ENCODE results near the gene FURIN.
"Not testable (repeated sequence)": the region's sequence is repeated elsewhere in the genome, so short reads cannot be mapped to it uniquely, and the experiment has no call there.

Gene FURIN

DNA sequence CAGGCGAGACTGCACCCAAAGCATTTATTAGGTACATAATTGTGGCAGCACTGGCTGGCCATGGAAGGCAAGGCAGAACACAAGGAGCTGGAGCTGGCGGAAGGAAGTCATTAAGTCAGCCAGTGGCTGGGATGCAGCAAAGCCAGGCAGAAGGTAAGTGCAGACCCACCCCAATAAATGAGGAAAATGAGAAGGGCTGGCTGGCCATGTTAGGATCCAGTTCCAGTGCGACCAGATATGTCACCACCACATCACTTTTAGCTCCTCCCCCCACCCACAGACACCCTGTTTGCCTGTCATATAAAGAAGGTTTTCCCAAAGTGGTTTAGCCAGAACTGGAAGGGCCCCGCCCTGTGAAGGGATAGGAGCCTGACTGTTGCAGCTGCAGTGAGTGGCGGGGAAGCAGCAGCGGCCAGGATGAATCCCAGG, at the start of gene FURIN:
TSS of gene FURIN (plus strand) at position 328 of the 429 bp plus-strand sequence. CDS start 7,153 bp downstream, outside the sequence.
- DNase-seq (ENCODE audit: low read depth in 2 of 2) = no peak

GRCh38 chr15:90819390-90819789, 49.0 kb upstream of the FURIN start:
- no peak for DNase-seq (ENCODE audit: low read depth in 2 of 2)

DNA sequence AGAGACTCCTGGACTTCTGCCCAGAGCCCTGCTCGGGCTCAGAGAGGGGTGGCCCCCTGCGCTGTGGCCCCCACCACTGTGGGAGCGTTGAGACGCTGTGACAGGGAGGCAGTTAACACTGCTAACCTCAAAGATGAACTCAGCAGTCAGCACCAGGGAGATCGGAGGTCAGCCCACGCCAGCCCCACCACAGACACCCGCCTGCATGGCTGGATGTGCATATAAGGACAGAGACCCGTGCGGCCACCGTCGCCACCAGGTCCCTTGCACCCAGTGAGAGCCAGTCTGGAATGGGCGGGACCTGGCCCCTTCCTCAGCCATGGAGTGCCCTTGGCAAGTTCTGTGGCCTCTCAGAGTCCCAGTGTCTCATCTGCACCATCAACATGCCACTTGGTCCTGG, 48.5 kb upstream of the FURIN start:
- DNase-seq (ENCODE audit: low read depth in 2 of 2) = no peak

- no peak for DNase-seq (ENCODE audit: low read depth in 2 of 2)
These were observed 47.9 kb upstream of the FURIN start for GRCh38 chr15:90820481-90820880.

DNA sequence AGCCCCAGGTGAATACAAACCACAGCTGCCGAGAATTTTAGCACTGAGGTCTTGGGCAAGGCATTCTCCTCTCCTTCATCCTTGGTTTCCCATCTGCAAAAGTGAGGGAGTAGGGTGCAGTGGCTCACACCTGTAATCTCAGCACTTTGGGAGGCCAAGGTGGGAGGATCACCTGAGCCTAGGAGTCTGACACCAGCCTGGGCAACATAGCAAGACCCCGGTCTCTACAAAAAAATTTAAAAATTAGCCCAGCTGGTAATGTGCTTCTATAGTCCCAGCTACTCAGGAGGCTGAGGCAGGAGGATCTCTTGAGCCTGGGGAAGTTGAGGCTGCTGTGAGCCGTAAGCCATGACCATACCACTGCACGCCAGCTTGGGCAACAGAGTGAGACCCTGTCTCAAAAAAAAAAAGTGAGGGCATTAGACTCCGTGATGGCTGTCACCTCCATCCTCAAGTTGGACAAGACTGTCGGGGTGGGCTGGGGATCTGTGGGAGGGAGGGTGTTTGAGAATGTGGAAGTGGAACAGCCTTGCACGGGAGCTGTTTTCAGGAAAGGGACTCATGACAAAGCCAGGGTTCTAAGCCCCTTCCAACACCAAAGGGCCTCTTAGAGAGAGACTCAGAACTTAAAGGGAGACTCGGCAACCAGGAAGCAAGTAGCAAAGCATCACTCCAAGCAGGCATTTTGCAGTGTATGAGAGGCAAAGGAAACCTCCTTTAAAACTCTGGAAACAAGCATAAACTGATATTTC, 46.0 kb upstream of the FURIN start:
- no peak for DNase-seq (ENCODE audit: low read depth in 2 of 2)

DNA sequence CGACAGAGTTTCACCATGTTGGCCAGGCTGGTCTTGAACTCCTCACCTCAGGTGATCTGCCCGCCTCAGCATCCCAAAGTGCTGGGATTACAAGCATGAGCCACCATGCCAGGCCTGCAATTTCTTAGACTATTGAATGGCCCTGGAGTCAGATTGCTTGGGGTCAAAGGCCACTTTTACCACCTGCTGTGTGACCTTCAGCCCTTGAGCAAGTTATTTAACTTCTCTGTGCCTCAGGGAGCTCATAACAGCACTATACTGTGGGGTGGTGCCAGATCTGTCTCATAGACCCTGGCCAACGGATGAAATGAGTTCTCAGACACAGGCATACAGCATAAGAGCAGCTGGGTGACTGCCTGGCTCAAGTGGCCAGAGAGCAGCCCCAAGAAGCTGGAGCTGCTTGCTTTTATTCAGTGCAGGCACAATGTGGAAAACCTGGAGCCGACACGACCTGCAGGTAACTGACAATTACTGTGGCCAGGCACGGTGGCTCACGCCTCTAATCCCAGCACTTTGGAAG, 44.9 kb upstream of the FURIN start:
- no peak for DNase-seq (ENCODE audit: low read depth in 2 of 2)

DNA sequence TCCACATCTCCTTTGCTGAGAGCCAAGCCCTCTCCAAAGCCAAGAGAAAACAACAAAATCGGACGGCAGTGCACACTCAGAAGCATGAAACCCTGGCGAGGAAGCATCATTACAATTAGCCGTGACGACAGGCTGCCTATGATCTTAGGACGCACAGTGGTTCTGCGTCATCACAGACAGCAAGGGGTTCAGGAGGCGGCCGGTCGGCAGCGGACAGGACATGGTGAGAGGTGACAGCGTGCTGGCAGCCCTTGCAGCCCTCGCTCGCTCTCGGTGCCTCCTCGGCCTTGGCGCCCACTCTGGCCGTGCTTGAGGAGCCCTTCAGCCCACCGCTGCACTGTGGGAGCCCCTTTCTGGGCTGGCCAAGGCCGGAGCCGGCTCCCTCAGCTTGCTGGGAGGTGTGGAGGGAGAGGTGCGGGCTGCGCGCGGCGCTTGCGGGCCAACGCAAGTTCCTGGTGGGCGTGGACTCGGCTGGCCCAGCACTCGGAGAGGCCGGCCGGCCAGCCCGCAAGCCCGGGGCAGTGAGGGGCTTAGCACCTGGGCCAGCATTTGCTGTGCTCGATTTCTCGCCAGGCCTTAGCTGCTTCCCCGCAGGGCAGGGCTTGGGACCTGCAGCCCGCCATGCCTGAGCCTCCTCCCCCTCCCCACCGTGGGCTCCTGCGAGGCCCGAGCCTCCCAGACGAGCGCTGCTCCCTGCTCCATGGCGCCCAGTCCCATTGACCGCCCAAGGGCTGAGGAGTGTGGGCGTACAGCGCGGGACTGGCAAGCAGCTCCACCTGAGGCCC, 43.1 kb upstream of the FURIN start:
- not testable (repeated sequence) for DNase-seq (ENCODE audit: low read depth in 2 of 2)

DNA sequence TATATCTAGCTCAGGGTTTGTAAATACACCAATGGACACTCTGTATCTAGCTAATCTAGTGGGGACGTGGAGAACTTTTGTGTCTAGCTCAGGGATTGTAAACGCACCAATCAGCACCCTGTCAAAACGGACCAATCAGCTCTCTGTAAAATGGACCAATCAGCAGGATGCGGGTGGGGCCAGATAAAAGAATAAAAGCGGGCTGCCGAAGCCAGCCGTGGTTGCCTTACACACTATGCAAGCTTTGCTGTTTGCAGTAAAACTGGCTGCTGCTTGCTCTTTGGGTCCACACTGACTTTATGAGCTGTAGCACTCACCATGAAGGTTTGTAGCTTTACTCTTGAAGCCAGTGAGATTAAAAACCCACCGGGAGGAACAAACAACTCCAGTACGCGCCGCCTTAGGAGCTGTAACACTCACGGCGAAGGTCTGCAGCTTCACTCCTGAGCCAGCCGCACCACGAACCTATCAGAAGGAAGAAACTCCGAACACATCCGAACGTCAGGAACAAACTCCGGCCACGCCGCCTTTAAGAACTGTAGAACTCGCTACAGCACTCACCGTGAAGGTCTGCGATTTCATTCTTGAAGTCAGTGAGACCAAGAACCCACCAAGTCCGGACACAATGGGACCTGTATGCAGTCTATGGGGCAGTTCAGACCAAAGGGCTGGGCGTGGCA, 42.0 kb upstream of the FURIN start:
- DNase-seq (ENCODE audit: low read depth in 2 of 2) = not testable (repeated sequence)

DNA sequence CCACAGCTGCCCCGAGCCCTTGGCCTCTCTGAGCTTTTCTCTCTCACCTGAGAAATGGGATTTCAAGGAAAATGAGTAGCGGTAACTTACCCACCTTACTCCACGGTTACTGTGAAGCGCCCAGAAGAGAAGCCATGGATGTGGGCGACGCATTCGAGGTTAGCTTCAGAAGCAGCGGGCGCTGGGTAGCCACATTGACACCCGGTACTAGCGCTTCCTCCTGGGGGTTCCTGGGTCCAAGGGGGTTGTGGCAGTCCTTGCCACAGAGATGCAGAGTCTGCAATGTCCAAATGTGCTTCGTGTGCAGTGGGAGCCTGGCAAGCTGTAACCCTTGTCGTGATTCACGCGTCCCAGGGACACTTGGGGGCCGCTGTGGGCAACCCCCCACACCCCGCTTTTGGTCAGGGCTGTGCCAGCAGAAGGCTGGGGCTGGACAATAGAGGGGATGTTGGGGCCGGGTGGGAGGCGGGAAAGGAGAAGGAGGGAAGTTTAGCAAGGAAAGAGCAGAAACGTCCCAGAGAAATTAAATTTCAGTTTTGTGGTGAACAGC, 41.4 kb upstream of the FURIN start:
- no peak for DNase-seq (ENCODE audit: low read depth in 2 of 2)

DNA sequence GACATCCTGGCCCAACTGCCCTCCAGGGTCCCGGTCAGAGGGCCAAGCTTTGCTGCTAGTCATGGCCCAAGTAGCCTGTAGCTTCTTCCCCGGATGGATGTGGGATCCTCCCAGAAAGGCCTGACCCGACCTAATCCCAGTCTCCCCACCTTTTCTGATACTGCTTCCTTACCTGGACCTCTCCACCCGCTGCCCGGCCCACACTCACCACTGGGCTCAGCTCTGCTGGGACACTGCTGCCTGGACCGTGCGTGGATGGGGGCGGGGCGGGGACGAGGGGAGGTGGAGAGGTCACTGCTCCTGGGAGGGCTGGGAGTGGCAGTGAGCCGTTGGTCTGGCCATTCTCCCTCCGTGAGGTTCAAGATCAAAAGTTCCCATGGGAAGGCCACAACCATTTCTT, 40.3 kb upstream of the FURIN start:
- DNase-seq (ENCODE audit: low read depth in 2 of 2) = no peak

GRCh38 chr15:90829126-90829525, 39.3 kb upstream of the FURIN start:
- no peak for DNase-seq (ENCODE audit: low read depth in 2 of 2)

- no peak for DNase-seq (ENCODE audit: low read depth in 2 of 2)
These were observed 38.4 kb upstream of the FURIN start for GRCh38 chr15:90829942-90830440.

- no peak for DNase-seq (ENCODE audit: low read depth in 2 of 2)
These were observed 33.8 kb upstream of the FURIN start for GRCh38 chr15:90834626-90835025.

GRCh38 chr15:90836296-90836871, 32.0 kb upstream of the FURIN start:
- DNase-seq (ENCODE audit: low read depth in 2 of 2) = no peak

DNA sequence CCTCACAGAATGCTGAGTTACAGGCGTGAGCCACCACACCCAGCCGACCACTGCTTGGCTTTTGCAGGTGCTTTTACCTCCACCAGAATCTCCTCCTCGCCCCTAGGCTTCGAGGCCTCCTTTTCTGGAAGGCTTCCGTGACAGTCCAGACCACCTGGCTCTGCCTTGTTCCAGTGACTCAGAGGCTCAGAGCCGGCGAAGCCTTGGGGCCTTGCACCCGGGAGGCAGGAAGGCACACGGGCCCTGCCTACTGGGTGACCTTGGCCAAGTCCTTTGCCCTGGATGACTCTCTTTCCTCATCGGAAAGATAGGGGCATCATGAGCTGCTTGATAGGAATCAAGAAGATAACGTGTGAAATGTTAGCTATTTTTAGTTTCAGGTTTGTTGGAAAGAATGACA, 31.3 kb upstream of the FURIN start:
- no peak for DNase-seq (ENCODE audit: low read depth in 2 of 2)

- peak; percentile 67 to 86 for DNase-seq (ENCODE audit: low read depth in 2 of 2)
These were observed 30.2 kb upstream of the FURIN start for GRCh38 chr15:90838139-90838538.

- DNase-seq (ENCODE audit: low read depth in 2 of 2) = no peak
These were observed 29.8 kb upstream of the FURIN start for GRCh38 chr15:90838544-90838943.

- no peak for DNase-seq (ENCODE audit: low read depth in 2 of 2)
These were observed 29.0 kb upstream of the FURIN start for GRCh38 chr15:90839187-90840071.

- DNase-seq (ENCODE audit: low read depth in 2 of 2) = no peak
These were observed 28.1 kb upstream of the FURIN start for GRCh38 chr15:90840157-90840855.

- DNase-seq (ENCODE audit: low read depth in 2 of 2) = no peak
These were observed 27.4 kb upstream of the FURIN start for GRCh38 chr15:90840954-90841353.
